Measurements from ENCODE around the gene LSM2.

DNA sequence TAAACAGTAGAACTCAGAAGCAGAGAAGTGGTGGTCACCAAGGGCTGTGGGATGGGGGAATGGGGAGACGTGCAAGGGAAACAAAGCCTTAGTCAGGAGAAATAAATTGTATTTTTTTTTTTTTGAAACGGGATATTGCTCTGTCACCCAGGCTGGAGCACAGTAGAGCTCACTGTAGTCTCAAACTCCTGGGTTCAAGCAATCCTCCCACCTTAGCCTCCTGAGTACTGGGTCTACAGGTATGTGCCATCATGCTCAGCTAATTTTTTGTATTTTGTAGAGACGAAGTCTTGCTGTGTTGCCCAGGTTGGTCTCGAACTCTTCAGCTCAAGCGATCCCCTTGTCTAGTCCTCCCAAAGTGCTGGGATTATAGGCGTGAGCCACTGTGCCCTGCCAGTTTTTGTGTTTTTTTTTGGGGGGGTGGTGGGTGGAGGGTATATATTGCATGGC lies 24.1 kb upstream of the LSM2 start:
- TF ChIP-seq, protein P1, sequence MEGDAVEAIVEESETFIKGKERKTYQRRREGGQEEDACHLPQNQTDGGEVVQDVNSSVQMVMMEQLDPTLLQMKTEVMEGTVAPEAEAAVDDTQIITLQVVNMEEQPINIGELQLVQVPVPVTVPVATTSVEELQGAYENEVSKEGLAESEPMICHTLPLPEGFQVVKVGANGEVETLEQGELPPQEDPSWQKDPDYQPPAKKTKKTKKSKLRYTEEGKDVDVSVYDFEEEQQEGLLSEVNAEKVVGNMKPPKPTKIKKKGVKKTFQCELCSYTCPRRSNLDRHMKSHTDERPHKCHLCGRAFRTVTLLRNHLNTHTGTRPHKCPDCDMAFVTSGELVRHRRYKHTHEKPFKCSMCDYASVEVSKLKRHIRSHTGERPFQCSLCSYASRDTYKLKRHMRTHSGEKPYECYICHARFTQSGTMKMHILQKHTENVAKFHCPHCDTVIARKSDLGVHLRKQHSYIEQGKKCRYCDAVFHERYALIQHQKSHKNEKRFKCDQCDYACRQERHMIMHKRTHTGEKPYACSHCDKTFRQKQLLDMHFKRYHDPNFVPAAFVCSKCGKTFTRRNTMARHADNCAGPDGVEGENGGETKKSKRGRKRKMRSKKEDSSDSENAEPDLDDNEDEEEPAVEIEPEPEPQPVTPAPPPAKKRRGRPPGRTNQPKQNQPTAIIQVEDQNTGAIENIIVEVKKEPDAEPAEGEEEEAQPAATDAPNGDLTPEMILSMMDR (IDR thresholded peaks at IDR 0.05): no peak
- TF ChIP-seq POLR2A (IDR thresholded peaks at IDR 0.05): no peak

All from vagina (tissue), 2 donors.